ENCODE data around the gene EDIL3. TPM values are rescaled to one million over a fixed set of nuclear protein-coding genes. Genes with fewer than 3 reads are reported as not detected.

EDIL3 gene
- total RNA-seq, 1 experiment from 2014 or later: 0.32 TPM

DNA sequence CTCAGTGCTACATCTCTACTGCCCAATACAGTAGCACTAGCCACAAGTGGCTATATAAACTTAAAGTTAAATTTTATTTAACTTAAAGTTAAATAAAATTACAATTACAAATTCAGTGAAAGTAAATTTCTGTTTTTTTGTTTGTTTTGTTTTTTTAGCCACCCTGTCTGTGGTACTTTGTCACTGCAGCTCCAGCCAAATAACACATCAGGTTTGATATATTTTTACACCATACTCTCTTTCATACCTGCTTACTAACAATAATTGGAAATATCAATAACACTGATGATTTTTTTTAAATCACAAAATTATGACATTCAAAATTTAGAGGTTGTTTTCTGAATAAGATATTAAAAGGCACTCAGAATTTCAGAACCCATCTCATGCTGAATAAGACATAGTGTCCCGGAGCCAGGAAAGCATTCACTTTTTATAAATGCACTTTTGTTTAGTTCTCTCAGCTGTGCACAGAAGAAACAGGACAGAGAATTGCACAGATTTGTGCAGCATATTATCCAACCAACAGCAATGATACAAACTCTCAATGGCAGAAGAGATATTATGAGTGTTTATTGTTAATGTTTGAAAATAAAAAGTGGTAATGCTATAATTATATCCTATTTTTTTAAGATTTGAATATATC lies 92.6 kb downstream of the EDIL3 start:
- no peak overlapping the region for H3K4me3 ChIP-seq (replicated peaks in 1 of 2; ENCODE audit: low read depth in 1 of 2, low read length in 2 of 2)
- no peak overlapping the region for H2AFZ ChIP-seq (ENCODE audit: low read depth, low read length, poor library complexity, severe bottlenecking)
- TF ChIP-seq TCF7L2 (IDR thresholded peaks at IDR 0.05; ENCODE audit: borderline replicate concordance, extremely low read depth, insufficient read depth, insufficient read length): no peak
- no peak for TF ChIP-seq EZH2phosphoT487 (IDR thresholded peaks at IDR 0.05; ENCODE audit: borderline replicate concordance)
- TF ChIP-seq, protein P1, sequence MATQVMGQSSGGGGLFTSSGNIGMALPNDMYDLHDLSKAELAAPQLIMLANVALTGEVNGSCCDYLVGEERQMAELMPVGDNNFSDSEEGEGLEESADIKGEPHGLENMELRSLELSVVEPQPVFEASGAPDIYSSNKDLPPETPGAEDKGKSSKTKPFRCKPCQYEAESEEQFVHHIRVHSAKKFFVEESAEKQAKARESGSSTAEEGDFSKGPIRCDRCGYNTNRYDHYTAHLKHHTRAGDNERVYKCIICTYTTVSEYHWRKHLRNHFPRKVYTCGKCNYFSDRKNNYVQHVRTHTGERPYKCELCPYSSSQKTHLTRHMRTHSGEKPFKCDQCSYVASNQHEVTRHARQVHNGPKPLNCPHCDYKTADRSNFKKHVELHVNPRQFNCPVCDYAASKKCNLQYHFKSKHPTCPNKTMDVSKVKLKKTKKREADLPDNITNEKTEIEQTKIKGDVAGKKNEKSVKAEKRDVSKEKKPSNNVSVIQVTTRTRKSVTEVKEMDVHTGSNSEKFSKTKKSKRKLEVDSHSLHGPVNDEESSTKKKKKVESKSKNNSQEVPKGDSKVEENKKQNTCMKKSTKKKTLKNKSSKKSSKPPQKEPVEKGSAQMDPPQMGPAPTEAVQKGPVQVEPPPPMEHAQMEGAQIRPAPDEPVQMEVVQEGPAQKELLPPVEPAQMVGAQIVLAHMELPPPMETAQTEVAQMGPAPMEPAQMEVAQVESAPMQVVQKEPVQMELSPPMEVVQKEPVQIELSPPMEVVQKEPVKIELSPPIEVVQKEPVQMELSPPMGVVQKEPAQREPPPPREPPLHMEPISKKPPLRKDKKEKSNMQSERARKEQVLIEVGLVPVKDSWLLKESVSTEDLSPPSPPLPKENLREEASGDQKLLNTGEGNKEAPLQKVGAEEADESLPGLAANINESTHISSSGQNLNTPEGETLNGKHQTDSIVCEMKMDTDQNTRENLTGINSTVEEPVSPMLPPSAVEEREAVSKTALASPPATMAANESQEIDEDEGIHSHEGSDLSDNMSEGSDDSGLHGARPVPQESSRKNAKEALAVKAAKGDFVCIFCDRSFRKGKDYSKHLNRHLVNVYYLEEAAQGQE (IDR thresholded peaks at IDR 0.05; ENCODE audit: low read depth): no peak
- TF ChIP-seq, protein P2, sequence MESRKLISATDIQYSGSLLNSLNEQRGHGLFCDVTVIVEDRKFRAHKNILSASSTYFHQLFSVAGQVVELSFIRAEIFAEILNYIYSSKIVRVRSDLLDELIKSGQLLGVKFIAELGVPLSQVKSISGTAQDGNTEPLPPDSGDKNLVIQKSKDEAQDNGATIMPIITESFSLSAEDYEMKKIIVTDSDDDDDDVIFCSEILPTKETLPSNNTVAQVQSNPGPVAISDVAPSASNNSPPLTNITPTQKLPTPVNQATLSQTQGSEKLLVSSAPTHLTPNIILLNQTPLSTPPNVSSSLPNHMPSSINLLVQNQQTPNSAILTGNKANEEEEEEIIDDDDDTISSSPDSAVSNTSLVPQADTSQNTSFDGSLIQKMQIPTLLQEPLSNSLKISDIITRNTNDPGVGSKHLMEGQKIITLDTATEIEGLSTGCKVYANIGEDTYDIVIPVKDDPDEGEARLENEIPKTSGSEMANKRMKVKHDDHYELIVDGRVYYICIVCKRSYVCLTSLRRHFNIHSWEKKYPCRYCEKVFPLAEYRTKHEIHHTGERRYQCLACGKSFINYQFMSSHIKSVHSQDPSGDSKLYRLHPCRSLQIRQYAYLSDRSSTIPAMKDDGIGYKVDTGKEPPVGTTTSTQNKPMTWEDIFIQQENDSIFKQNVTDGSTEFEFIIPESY (IDR thresholded peaks at IDR 0.05; ENCODE audit: extremely low read depth, insufficient replicate concordance, low read length): no peak
- TF ChIP-seq ELF1 (IDR thresholded peaks at IDR 0.05; ENCODE audit: borderline replicate concordance, low read depth): no peak
- no peak for TF ChIP-seq ZNF274 (IDR thresholded peaks at IDR 0.05; ENCODE audit: low read depth, low read length)
- TF ChIP-seq RAD21 (IDR thresholded peaks at IDR 0.05; ENCODE audit: low read depth): no peak
- TF ChIP-seq JUND (IDR thresholded peaks at IDR 0.05): no peak
- TF ChIP-seq ATF3 (IDR thresholded peaks at IDR 0.05): no peak
- no peak for TF ChIP-seq ZFX (IDR thresholded peaks at IDR 0.05)
- TF ChIP-seq SP1 (IDR thresholded peaks at IDR 0.05; ENCODE audit: low read depth): no peak
- TF ChIP-seq POLR2A (IDR thresholded peaks at IDR 0.05; ENCODE audit: borderline replicate concordance, extremely low read depth, insufficient read depth, insufficient read length): no peak
- TF ChIP-seq YY1 (IDR thresholded peaks at IDR 0.05; ENCODE audit: extremely low read depth, insufficient replicate concordance, low read depth, low read length): no peak
- no peak for TF ChIP-seq SIN3A (IDR thresholded peaks at IDR 0.05; ENCODE audit: low read depth)
- TF ChIP-seq, protein P3, sequence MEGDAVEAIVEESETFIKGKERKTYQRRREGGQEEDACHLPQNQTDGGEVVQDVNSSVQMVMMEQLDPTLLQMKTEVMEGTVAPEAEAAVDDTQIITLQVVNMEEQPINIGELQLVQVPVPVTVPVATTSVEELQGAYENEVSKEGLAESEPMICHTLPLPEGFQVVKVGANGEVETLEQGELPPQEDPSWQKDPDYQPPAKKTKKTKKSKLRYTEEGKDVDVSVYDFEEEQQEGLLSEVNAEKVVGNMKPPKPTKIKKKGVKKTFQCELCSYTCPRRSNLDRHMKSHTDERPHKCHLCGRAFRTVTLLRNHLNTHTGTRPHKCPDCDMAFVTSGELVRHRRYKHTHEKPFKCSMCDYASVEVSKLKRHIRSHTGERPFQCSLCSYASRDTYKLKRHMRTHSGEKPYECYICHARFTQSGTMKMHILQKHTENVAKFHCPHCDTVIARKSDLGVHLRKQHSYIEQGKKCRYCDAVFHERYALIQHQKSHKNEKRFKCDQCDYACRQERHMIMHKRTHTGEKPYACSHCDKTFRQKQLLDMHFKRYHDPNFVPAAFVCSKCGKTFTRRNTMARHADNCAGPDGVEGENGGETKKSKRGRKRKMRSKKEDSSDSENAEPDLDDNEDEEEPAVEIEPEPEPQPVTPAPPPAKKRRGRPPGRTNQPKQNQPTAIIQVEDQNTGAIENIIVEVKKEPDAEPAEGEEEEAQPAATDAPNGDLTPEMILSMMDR (IDR thresholded peaks at IDR 0.05 in 2 of 3, conservative IDR thresholded peaks at IDR 0.05 in 1 of 3; ENCODE audit: borderline replicate concordance in 1 of 3, insufficient read depth in 1 of 3, low read depth in 2 of 3, low read length in 2 of 3): no peak
- no peak for TF ChIP-seq SRF (IDR thresholded peaks at IDR 0.05; ENCODE audit: low read depth)
- TF ChIP-seq POLR2AphosphoS5 (IDR thresholded peaks at IDR 0.05; ENCODE audit: low read depth, low read length): no peak
- TF ChIP-seq CBX3 (IDR thresholded peaks at IDR 0.05; ENCODE audit: low read depth): no peak
- no peak for TF ChIP-seq EGR1 (IDR thresholded peaks at IDR 0.05; ENCODE audit: low read depth)
- ChIA-PET CTCF (no interaction called here), RAD21 (ENCODE audit: low non-redundant PET in 1 of 2, low total read pairs in 2 of 2, uncharacterized antibody in 2 of 2, unreplicated experiment in 2 of 2) (no interaction called here), POLR2A (no interaction called here)
- DNase-seq (ENCODE audit: low read depth, low spot score): no peak
- no TSS peak for BruUV-seq (replicated peaks)
- H3K79me2 ChIP-seq (ENCODE audit: insufficient read depth, low read length): no peaks in the 10 kb centered on the region
- no peaks in the 10 kb centered on the region for H4K20me1 ChIP-seq (ENCODE audit: insufficient read depth)
- H3K9me3 ChIP-seq (ENCODE audit: control insufficient read depth in 1 of 2, insufficient read depth in 1 of 2, low read depth in 1 of 2, low read length in 2 of 2): no peaks in the 10 kb centered on the region
- no peaks in the 10 kb centered on the region for H3K27me3 ChIP-seq (ENCODE audit: insufficient read depth, low read length)
- H3K4me2 ChIP-seq (ENCODE audit: low read length): no peak overlapping the region
- H3K9ac ChIP-seq (ENCODE audit: low read length): no peak overlapping the region
- H3K9me2 ChIP-seq (ENCODE audit: insufficient read depth): no peaks in the 10 kb centered on the region
- H3K4me1 ChIP-seq (ENCODE audit: control insufficient read depth in 1 of 2, insufficient read depth in 2 of 2, low read length in 2 of 2): peaks cover 8% of the 10 kb centered on the region in 2 experiments; a peak in 3 of 4 replicates
- intact Hi-C loops (cut with micrococcal nuclease): no loop called here
- H3K27ac ChIP-seq (ENCODE audit: low read depth, low read length): no peak overlapping the region
- no peaks in the 10 kb centered on the region for H3K36me3 ChIP-seq (ENCODE audit: control insufficient read depth in 1 of 2, insufficient read depth in 2 of 2, low read length in 2 of 2)
- ATAC-seq: no peak

Measured in HCT116 (cell line).